Esophagus muscularis mucosa (tissue), 4 donors: ENCODE measurements around the gene CNTNAP2.

Experiments
- EP300 ChIP-seq: sonication (generic); formaldehyde crosslinking; IDR thresholded peaks from one replicate; pipeline ENCODE4 v1.6.1; 2017; ENCODE audit warnings: antibody characterized with exemption
- POLR2A ChIP-seq: fragments of 450-650 bp; IDR thresholded peaks from one replicate; pipeline ENCODE4 v1.6.1; 2017; ENCODE audit warnings: antibody characterized with exemption, moderate library complexity, mild to moderate bottlenecking, low read depth
- POLR2AphosphoS5 ChIP-seq, 2 donors: sonication (generic); formaldehyde crosslinking; IDR thresholded peaks; one replicate each; pipeline ENCODE4 v1.6.1; 2017; ENCODE audit warnings: antibody characterized with exemption in 2 of 2
- TF ChIP-seq, protein P1 (sequence below), 3 experiments: fragments of 200-600 bp in 2 of 3; fragments of 450-650 bp in 1 of 3; sonication (generic) in 2 of 3; IDR thresholded peaks; one replicate each; pipeline ENCODE4 v1.5.1; 2017 to 2019; ENCODE audit warnings: antibody characterized with exemption in 3 of 3, mild to moderate bottlenecking in 2 of 3, moderate library complexity in 1 of 3

DNA sequence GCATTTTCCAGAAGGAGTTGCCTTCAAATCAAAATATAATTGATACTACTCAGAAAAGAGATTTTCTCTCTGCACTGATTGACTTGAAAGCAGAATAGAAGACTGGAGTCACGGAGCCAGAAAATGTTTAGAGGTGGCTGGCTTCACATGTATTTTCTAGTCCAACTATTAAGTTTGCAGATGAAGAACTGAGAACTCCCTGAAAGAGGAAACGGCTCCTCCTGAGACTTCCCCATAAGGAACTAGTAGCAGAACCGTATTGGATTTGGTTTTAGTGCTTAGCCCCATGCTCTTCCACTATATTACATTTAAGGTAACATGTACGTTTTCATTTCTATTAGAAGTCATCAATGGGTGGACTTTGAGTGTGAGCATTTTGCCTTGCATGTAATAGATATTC, 946.3 kb downstream of the CNTNAP2 start:
- TF ChIP-seq EP300 (no peak), POLR2A (no peak), POLR2AphosphoS5 (IDR thresholded peaks at IDR 0.05) (no peak)
- TF ChIP-seq, protein P1, sequence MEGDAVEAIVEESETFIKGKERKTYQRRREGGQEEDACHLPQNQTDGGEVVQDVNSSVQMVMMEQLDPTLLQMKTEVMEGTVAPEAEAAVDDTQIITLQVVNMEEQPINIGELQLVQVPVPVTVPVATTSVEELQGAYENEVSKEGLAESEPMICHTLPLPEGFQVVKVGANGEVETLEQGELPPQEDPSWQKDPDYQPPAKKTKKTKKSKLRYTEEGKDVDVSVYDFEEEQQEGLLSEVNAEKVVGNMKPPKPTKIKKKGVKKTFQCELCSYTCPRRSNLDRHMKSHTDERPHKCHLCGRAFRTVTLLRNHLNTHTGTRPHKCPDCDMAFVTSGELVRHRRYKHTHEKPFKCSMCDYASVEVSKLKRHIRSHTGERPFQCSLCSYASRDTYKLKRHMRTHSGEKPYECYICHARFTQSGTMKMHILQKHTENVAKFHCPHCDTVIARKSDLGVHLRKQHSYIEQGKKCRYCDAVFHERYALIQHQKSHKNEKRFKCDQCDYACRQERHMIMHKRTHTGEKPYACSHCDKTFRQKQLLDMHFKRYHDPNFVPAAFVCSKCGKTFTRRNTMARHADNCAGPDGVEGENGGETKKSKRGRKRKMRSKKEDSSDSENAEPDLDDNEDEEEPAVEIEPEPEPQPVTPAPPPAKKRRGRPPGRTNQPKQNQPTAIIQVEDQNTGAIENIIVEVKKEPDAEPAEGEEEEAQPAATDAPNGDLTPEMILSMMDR (IDR thresholded peaks at IDR 0.05), result no peak
